GM08714 (cell line): ENCODE measurements around the gene BUD13.
A peak's percentile ranks its signal among the peaks of the same experiment; 100 is the strongest.
"Not testable (repeated sequence)": the region's sequence is repeated elsewhere in the genome, so short reads cannot be mapped to it uniquely, and the experiment has no call there.

ENCODE experiments used
- H3K4me3 ChIP-seq: fragments of 200-500 bp; sonication (Bioruptor generic); 2 replicates; pipeline ENCODE4 v1.5.1; 2014; ENCODE audit warnings: mild to moderate bottlenecking, low read length, inconsistent platforms
- ZNF274 ChIP-seq: IDR thresholded peaks from 2 replicates; pipeline ENCODE4 v1.6.1; 2012; ENCODE audit warnings: mild to moderate bottlenecking, low read depth, low read length

The BUD13 gene

DNA sequence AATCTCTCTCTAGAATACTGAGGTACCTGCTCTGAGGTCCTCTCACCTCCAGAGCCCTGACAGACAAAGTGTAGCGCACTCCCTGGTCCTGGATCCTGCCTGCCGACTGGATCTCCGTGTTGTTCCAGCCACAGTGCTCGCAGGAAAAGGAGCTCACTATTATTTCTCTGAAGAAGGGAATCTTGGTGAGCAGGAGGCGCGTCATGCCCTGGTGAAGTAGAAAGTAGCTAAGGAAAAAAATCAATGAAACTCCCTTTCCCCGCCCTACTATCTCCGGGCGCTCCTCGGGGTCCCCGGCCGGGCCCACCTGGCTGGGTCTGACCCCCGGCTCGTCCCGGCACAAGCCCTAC is 14.6 kb upstream of the BUD13 start:
- TF ChIP-seq ZNF274 = no peak

DNA sequence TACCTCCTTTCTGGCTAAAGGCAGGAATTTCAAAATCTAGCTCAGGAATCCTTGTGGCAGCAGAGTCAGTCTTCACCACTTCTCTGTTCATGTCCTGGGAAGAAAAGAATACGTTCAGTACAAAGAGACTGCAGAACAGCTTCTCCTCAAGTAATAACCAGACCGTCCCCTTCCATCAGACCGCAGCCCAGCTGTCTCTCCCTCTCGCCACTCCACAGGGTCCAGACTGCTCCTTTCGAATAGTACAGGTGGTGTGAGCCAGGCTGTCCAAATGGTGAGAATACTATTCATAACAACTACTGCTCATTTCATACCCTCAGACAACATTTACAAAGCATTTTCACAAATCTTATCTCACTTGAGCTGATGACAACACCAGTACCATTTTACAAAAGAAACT is 14.2 kb upstream of the BUD13 start:
- H3K4me3 ChIP-seq = peak overlapping the region; percentile 84
- TF ChIP-seq ZNF274 = no peak

More for the DNA sequence above, 14.6 kb upstream of the BUD13 start:
- H3K4me3 ChIP-seq = peak overlapping the region; percentile 84

DNA sequence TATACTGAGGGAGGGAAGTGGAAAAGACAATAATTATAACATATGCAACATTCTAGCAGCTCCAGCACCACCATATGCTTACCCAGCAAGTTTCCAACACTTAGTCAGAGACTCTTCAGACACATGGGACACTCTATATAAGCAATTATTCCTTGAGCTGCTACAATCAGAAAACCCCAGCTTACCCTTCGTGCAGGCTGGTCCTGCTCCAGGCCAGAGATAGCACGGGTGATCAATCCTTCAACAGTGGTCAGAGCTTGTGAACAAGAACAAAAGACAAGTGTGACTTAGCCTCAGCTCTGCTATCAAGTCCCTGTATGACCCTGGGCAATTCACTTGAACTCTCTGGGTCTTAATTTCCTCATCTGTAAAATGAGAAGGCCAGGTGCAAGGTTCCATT is 13.5 kb upstream of the BUD13 start:
- H3K4me3 ChIP-seq = no peak overlapping the region
- no peak for TF ChIP-seq ZNF274

DNA sequence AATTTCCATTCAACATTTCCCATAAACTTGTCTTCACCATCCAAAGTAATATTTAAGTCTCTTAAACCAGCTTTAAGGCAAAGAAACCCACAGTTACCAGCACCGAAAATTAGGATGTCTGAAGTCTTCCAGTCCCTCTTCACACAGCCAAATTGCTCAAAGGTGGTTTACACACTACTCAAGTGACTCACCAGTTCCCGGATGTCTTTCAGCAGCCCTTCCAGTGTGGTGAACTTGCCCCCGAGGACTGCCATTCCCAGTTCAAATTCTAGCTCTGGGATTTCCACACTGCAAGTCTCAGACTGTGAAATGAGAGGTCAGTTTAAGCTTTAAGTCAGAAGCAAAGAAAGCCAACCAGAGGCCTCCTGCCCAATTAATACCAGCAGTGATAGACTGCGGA is 9.9 kb upstream of the BUD13 start:
- no peak overlapping the region for H3K4me3 ChIP-seq
- TF ChIP-seq ZNF274 = no peak

DNA sequence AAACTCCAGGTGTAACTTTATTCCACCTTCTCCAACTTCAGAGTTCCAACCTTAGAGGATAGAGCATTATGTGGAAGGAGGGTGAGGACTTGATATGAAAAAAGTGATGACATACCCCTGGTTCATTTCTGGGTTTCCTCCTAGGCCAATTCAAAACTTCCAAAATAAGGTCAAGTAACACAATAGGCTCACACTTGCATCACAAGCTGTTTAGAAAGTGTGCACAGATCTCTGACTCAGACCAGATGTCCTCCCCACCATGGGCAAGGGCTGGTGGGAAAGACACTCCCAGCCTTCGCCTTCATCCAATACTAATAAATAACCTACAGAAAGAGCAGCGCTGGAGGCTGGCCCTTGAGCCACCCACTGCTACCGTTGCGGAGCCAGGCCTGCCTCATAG is 5.8 kb upstream of the BUD13 start:
- TF ChIP-seq ZNF274 = no peak

DNA sequence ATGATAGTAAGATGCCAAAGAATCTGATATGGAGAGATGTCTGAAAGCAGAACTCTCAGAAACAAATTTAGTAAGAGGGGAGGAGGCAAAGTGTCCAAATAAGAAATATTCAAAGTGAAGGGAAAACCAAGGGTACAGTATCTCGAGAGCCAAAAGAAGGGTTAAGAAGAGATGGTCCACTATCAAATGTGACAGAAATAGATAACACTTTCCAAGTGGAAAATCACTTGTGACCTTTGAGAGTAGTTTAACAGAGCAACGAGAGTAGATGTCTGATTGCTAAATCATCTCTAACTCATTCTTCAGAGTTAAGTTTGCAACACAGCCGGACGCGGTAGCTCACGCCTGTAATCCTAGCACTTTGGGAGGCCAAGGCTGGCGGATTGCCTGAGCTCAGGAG is 4.3 kb upstream of the BUD13 start:
- no peak for TF ChIP-seq ZNF274
- H3K4me3 ChIP-seq = no peak overlapping the region

More for the DNA sequence above, 5.8 kb upstream of the BUD13 start:
- no peak overlapping the region for H3K4me3 ChIP-seq

DNA sequence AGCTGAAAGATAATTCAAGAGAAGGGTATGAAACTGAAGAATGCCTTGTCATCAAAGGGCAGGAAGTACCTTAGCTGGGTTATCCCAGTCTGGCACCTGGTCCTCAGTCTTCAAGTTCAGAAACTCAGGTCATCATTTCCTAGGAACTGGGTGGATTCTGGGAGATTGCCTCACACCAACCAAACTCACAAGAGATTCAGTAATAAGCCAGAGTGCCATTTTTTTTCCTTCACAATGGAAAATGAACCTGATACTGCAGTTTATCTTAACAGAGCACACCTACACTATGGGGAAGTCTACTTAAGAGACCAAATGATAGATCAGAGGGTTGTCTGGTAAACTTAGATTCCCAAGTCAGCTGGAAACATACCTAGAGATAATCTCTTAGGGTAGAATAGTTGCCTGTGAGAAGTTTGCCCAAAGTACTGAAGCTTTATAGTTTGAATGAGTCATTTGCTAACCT is 3.8 kb upstream of the BUD13 start:
- TF ChIP-seq ZNF274 = no peak

DNA sequence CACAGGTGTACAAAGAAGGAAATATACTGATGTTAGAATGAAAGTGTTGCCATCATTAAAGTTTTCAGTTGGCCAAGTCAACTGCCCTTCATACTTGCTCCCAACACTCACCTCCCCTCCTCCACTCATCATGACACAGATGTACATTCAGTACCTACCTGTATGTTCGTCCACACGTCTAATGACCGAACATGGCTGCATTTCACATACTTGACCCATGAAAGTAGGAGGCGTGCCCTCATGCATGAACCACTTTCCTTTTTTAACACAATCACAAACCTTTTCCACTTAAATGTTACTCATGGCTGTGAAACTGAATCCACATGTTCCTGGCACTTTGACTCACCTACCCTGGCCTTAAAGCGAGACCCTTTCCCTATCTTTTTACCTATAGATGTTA is 3.2 kb upstream of the BUD13 start:
- TF ChIP-seq ZNF274 = no peak
- H3K4me3 ChIP-seq = no peak overlapping the region

More for the DNA sequence above, 3.8 kb upstream of the BUD13 start:
- no peak overlapping the region for H3K4me3 ChIP-seq

DNA sequence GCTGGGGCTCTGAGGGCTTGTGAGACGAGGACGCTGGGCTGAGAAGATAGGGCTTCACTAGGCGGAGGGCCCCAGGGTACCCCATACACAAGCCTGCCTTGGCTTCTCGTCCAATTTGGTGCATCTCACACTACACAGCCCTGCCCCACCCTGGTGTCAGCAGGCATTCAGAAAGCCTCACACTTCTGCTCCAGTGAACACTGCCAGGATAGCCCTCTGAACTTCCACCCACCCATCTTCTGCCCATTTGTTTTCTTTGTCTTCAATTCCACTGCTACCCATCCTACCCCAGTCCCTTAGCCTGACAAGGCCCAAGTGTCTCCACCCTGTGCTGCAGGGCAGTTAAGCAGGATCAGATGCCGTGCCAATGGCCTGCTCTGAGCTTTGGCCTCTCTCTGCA is 1.9 kb upstream of the BUD13 start:
- H3K4me3 ChIP-seq = no peak overlapping the region
- no peak for TF ChIP-seq ZNF274

DNA sequence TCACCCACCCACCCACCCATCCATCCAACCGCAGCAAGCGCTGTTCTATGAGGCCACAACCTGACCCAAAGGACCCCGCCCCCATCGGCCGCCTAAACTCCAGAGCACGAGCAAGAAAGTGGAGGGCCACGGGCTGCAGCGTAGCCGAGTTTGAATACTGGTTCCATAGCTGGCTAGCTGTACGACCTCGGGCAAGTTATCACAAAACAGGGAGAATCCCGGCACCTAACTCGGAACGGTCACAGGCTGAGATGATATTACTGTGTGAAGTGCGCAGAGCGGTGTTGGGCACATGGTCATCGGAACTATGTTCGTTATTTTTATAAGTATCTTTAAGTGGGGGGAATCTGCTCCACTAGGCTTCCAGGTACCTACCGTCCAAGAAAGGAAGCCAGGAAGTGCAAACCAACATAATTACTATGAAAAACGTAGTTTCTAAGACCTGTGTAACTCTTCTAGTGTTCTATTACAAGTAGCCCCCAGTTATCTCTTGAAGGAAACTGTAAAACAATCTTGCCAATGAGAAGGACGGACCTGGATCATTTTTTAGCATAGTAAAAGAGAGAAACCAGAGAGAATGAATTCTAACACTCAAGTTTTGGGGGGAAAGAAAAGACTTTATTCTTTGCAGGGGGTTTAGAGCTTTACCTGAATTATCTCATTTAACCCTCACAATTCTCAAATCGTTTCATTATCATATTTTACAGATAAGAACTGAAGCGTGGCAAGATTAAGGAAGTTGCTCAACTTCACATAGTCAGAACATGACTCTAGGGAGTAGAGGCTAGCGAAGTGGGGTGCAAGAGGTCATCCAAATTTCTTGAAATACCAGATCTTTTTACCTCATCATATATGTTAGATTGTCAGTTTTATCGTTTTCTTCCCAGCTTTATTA is 663 bp upstream of the BUD13 start:
- TF ChIP-seq ZNF274 = no peak
- peak overlapping the region; percentile 98 for H3K4me3 ChIP-seq

DNA sequence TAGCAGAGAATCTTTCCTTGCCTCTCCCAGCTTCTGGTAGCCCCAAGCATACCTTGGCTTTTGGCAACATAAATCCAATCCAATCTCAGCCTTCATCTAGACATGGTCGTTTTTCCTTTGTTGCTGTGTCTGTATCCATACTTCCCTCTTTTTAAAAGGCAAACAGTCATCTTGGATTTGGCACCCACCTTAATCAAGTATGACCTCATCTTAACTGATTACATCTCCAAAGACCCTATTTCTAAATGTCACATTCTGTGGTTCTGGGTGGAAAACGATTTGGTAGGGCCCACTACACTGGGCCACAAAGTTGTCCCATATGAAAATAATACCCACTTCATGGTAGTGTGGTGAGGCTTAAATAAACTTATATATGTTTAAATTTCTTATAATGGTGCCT is 852 bp downstream of the BUD13 start:
- no peak for TF ChIP-seq ZNF274
- peak overlapping the region; percentile 98 for H3K4me3 ChIP-seq

DNA sequence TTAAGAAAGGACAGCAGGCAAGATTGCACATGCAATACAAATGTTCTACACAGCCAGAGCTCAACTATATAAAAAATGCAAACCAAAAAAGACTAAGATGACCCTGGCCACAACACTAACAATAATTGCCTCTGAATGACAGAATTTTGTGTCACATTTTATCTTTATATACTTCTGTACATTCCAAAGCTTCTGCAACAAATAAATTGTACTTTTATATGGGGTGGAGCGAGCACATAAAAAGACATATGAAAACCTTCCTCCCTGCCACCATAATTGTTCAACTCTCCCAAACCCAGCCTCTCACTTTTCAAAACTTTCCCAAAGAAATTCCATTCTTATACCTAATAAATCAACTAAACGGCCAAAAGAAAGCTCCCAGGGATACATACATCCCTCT is 10.7 kb downstream of the BUD13 start:
- H3K4me3 ChIP-seq = no peak overlapping the region
- TF ChIP-seq ZNF274 = no peak

DNA sequence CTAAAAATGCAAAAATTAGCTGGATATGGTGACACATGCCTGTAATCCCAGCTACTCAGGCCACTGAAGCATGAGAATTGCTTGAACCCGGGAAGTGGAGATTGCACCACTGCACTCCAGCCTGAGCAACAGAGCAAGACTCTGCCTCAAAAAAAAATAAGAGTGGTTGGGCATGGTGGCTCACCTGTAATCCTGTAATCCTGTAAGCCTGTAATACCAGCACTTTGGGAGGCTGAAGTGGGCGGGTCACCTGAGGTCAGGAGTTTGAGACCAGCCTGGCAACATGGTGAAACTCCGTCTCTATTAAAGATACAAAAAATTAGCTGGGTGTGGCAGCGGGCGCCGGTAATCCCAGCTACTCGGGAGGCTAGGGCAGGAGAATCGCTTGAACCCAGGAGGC is 16.7 kb downstream of the BUD13 start:
- H3K4me3 ChIP-seq = not testable (repeated sequence)

DNA sequence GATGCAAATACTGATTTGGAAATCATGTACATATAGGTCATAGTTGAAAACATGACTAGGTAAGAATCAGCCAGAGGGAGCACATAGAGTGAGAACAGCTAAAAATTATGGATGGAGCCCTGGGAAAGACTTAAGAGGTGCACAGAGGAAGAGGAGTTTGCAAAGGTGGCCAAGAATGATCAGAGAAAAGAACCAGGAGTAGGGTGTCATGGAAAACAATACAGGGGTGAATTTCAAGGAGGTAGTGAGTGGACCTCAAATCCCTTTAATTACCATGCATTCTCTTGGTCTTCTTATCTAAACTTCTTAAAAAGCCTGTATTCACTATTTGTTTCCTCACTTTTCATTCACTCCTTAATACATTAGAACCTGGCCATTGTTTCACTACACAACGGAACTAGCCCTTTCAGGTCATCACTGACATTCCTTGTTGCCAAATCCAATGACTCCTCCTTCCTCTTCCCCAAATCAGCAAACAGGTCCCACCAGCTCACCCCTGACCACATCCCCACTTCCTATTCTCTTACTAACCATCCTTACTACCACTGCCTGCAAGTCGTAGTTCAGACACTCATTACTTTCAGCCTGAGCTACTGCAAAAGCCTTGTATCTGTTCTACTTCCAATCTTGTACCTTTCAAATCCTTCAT is 22.6 kb downstream of the BUD13 start:
- no peak for TF ChIP-seq ZNF274
- no peak overlapping the region for H3K4me3 ChIP-seq

DNA sequence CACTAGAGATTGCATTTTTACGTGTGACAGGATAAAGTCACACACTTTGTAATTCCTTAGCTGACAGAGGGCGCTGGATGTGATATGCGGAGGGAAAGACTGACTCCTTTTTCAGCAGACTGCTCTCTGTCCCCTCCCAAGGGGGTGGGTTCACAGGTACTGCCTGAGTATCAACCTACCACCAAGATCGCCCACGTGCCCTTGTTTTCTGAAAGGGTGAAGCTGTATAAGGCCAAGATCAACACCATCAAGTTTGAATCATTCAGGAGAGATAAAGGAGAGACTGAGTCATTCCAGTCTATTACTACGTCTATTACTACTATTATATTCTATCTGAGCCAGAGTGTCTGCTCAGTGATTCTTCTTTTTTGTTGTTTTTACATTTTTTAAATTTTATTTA is 30.7 kb downstream of the BUD13 start:
- H3K4me3 ChIP-seq = no peak overlapping the region
- no peak for TF ChIP-seq ZNF274
